GM19099 (cell line): ENCODE data around the gene MEAK7.

Experiments used
- POLR2A ChIP-seq: IDR thresholded peaks from 3 replicates; pipeline ENCODE4 v1.6.1; 2011; ENCODE audit warnings: low read depth; ENCODE audit not compliant: insufficient read length; ENCODE audit errors: extremely low read depth

Gene MEAK7

GRCh38 chr16:84524346-84524920 lies 20.0 kb upstream of the MEAK7 start:
- TF ChIP-seq POLR2A: no peak

- no peak for TF ChIP-seq POLR2A
These were observed 17.0 kb upstream of the MEAK7 start for GRCh38 chr16:84521497-84521770.

GRCh38 chr16:84520725-84521496 lies 16.5 kb upstream of the MEAK7 start:
- no peak for TF ChIP-seq POLR2A

GRCh38 chr16:84519855-84520254 lies 15.4 kb upstream of the MEAK7 start:
- no peak for TF ChIP-seq POLR2A

- no peak for TF ChIP-seq POLR2A
These were observed 14.4 kb upstream of the MEAK7 start for GRCh38 chr16:84518804-84519341.

- TF ChIP-seq POLR2A: no peak
These were observed 12.9 kb upstream of the MEAK7 start for GRCh38 chr16:84517366-84517765.

GRCh38 chr16:84514874-84515835 lies 10.7 kb upstream of the MEAK7 start:
- TF ChIP-seq POLR2A: no peak

- no peak for TF ChIP-seq POLR2A
These were observed 9.9 kb upstream of the MEAK7 start for GRCh38 chr16:84514295-84514873.

- no peak for TF ChIP-seq POLR2A
These were observed 9.2 kb upstream of the MEAK7 start for GRCh38 chr16:84513666-84514065.

- no peak for TF ChIP-seq POLR2A
These were observed 8.7 kb upstream of the MEAK7 start for GRCh38 chr16:84513123-84513522.

- TF ChIP-seq POLR2A: no peak
These were observed 7.4 kb upstream of the MEAK7 start for GRCh38 chr16:84511831-84512230.

GRCh38 chr16:84511180-84511800 lies 6.8 kb upstream of the MEAK7 start:
- no peak for TF ChIP-seq POLR2A

- TF ChIP-seq POLR2A: no peak
These were observed 4.8 kb upstream of the MEAK7 start for GRCh38 chr16:84509032-84509950.

- TF ChIP-seq POLR2A: no peak
These were observed 4.0 kb upstream of the MEAK7 start for GRCh38 chr16:84508502-84508901.
